HEK293T (cell line): Measurements from ENCODE around the gene PLPPR1.

Source experiments
- CTCF ChIA-PET: fragments of 350-600 bp; formaldehyde crosslinking; extraction: SDS; loops from one replicate; lab custom pipeline; 2021; ENCODE audit warnings: antibody characterized with exemption, inconsistent platforms; lab: Yijun Ruan, JAX
- POLR2A ChIA-PET: fragments of 350-600 bp; formaldehyde crosslinking; extraction: SDS; loops from one replicate; lab custom pipeline; 2020; ENCODE audit warnings: antibody characterized with exemption, inconsistent platforms; lab: Yijun Ruan, JAX
- DNase-seq: peaks from one replicate; pipeline ENCODE4 v3.0.0; 2012; ENCODE audit warnings: mixed read lengths; ENCODE audit errors: extremely low spot score
- ARNT ChIP-seq: fragments of 450-650 bp; IDR thresholded peaks from 2 replicates; pipeline ENCODE4 v1.6.1; 2017; ENCODE audit warnings: mild to moderate bottlenecking
- BHLHE40 ChIP-seq: fragments of 450-650 bp; IDR thresholded peaks from 2 replicates; pipeline ENCODE4 v1.6.1; 2016; ENCODE audit warnings: mild to moderate bottlenecking, moderate library complexity, borderline replicate concordance
- CTBP1 ChIP-seq: fragments of 450-650 bp; IDR thresholded peaks from 2 replicates; pipeline ENCODE4 v1.6.1; 2016; ENCODE audit warnings: borderline replicate concordance
- ELF4 ChIP-seq: fragments of 450-650 bp; IDR thresholded peaks from 2 replicates; pipeline ENCODE4 v1.6.1; 2017; ENCODE audit warnings: antibody characterized with exemption
- FOXA1 ChIP-seq: fragments of 450-650 bp; IDR thresholded peaks from 2 replicates; pipeline ENCODE4 v1.6.1; 2016; ENCODE audit warnings: mild to moderate bottlenecking
- FOXK2 ChIP-seq: fragments of 450-650 bp; IDR thresholded peaks from 2 replicates; pipeline ENCODE4 v1.6.1; 2016; ENCODE audit warnings: mild to moderate bottlenecking
- FOXM1 ChIP-seq: fragments of 450-650 bp; IDR thresholded peaks from 2 replicates; pipeline ENCODE4 v1.6.1; 2017; ENCODE audit warnings: mild to moderate bottlenecking, borderline replicate concordance
- HDGF ChIP-seq: fragments of 450-650 bp; IDR thresholded peaks from 2 replicates; pipeline ENCODE4 v1.6.1; 2017; ENCODE audit warnings: antibody characterized with exemption, borderline replicate concordance
- L3MBTL2 ChIP-seq: fragments of 450-650 bp; conservative IDR thresholded peaks from 2 replicates; pipeline ENCODE4 v1.6.1; 2016; ENCODE audit warnings: mild to moderate bottlenecking
- LEF1 ChIP-seq: fragments of 450-650 bp; IDR thresholded peaks from 2 replicates; pipeline ENCODE4 v1.6.1; 2017; ENCODE audit warnings: mild to moderate bottlenecking, borderline replicate concordance
- NFRKB ChIP-seq: fragments of 450-650 bp; IDR thresholded peaks from 2 replicates; pipeline ENCODE4 v1.6.1; 2016; ENCODE audit warnings: mild to moderate bottlenecking, moderate library complexity
- PKNOX1 ChIP-seq: fragments of 450-650 bp; IDR thresholded peaks from 2 replicates; pipeline ENCODE4 v1.6.1; 2016
- SP1 ChIP-seq: fragments of 450-650 bp; IDR thresholded peaks from 2 replicates; pipeline ENCODE4 v1.6.1; 2017
- SUZ12 ChIP-seq: fragments of 450-650 bp; IDR thresholded peaks from 2 replicates; pipeline ENCODE4 v1.6.1; 2016; ENCODE audit warnings: mild to moderate bottlenecking
- TARDBP ChIP-seq: fragments of 450-650 bp; IDR thresholded peaks from 2 replicates; pipeline ENCODE4 v1.6.1; 2016
- ZNF384 ChIP-seq: fragments of 450-650 bp; IDR thresholded peaks from 2 replicates; pipeline ENCODE4 v1.6.1; 2016

The PLPPR1 gene

DNA sequence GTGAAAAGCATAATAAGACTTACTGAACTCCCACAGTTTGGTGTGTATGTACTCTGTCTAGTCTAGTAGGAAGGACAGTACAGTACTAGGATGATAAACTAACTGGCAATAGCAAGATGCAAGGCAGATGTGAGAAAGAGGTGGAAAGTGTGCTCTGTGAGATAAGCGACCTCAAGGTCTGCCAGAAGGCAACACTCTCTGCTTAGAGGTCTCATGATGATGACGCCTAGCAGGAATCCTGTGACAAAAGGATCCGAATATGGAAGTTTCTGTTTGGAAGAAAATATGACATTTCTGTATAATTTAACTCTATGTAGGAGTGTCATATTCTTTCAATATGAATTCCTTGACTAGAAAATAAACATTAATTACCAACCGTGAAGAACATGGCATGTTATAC lies 112.2 kb downstream of the PLPPR1 start:
- DNase-seq, result no peak
- TF ChIP-seq FOXM1 (no peak), HDGF (no peak), ZNF384 (no peak), ARNT (no peak), SP1 (no peak), TARDBP (no peak)
- ChIA-PET POLR2A (no interaction called here), CTCF (no interaction called here)

- ChIA-PET CTCF (no interaction called here), POLR2A (no interaction called here)
- no peak for TF ChIP-seq FOXM1
- TF ChIP-seq FOXK2, result no peak
- no peak for TF ChIP-seq ARNT
- no peak for TF ChIP-seq SUZ12
- no peak for TF ChIP-seq TARDBP
- TF ChIP-seq NFRKB, result no peak
- TF ChIP-seq HDGF, result no peak
- TF ChIP-seq ELF4, result no peak
- TF ChIP-seq PKNOX1, result no peak
- TF ChIP-seq ZNF384, result no peak
- no peak for TF ChIP-seq BHLHE40
- no peak for TF ChIP-seq FOXA1
- TF ChIP-seq SP1, result no peak
- no peak for TF ChIP-seq CTBP1
- no peak for TF ChIP-seq L3MBTL2
- no peak for TF ChIP-seq LEF1
Measured at GRCh38 chr9:101146508-101146907, 118.0 kb downstream of the PLPPR1 start.

GRCh38 chr9:101148344-101148743 lies 119.8 kb downstream of the PLPPR1 start:
- POLR2A ChIA-PET, result no interaction called here
- CTCF ChIA-PET, result no interaction called here

More at GRCh38 chr9:101146508-101146907, 118.0 kb downstream of the PLPPR1 start:
- no peak for DNase-seq

GRCh38 chr9:101158361-101158760 lies 129.8 kb downstream of the PLPPR1 start:
- ChIA-PET CTCF (no interaction called here), POLR2A (no interaction called here)
- no peak for TF ChIP-seq ELF4
- TF ChIP-seq ZNF384, result no peak
- no peak for TF ChIP-seq FOXM1
- TF ChIP-seq FOXK2, result no peak
- TF ChIP-seq LEF1, result no peak
- no peak for TF ChIP-seq BHLHE40
- no peak for TF ChIP-seq HDGF
- no peak for DNase-seq

More at GRCh38 chr9:101148344-101148743, 119.8 kb downstream of the PLPPR1 start:
- no peak for DNase-seq
- no peak for TF ChIP-seq HDGF
- TF ChIP-seq FOXK2, result no peak
- no peak for TF ChIP-seq TARDBP
- no peak for TF ChIP-seq CTBP1

DNA sequence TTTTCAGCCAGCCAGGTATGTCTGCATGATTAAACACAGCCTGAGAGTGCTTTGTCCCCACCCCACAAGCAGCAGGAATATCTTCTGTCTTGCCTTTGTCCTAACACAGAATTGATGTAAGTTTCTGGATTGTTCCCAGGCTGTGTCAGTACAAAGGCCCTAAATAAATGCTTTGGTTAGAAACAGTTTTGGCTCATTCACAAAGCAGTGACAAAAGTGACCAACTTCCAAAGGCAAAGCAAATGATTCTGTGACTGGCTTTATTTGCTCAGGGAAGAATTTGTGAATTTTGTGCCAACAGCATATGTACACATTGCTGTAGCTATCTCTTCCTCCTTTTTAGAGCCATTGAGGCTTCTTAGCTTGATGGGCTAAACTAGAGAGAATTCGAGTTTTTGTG lies 133.7 kb downstream of the PLPPR1 start:
- DNase-seq, result no peak
- CTCF ChIA-PET, result interaction anchor here (0.6 kb wide), 1 partner anchor 141 kb away, joined by 3 read pairs; no protein-coding TSS in a partner anchor
- no peak for TF ChIP-seq ELF4
- TF ChIP-seq LEF1, result no peak
- no peak for TF ChIP-seq BHLHE40
- no peak for TF ChIP-seq FOXM1
- no peak for TF ChIP-seq ARNT
- TF ChIP-seq PKNOX1, result no peak
- no peak for TF ChIP-seq CTBP1
- TF ChIP-seq SP1, result no peak
- no peak for TF ChIP-seq ZNF384
- TF ChIP-seq L3MBTL2, result no peak
- TF ChIP-seq TARDBP, result no peak
- no peak for TF ChIP-seq HDGF
- POLR2A ChIA-PET, result no interaction called here

DNA sequence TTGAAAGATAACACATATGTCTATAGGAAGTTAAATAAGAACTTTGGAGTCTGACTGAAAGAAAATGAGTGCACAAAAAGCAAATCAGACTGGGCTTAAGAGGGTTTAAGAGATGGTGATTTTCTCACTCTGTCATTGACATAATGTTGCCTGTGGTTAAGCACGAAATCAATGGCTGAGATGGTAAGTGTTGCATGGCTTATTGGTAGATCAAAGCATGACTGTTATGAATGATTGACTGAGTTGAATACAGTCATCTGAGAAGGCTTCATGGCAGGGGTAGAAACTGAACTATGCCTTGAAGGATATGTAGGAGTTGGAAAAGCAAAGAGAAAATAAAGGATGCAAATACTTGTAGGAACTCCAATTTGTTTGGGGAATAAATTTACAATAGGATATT lies 136.6 kb downstream of the PLPPR1 start:
- CTCF ChIA-PET, result no interaction called here
- DNase-seq, result no peak
- TF ChIP-seq CTBP1, result no peak
- TF ChIP-seq FOXM1, result no peak
- TF ChIP-seq PKNOX1, result no peak
- TF ChIP-seq LEF1, result no peak
- TF ChIP-seq BHLHE40, result no peak
- no peak for TF ChIP-seq ARNT
- TF ChIP-seq SP1, result no peak
- no peak for TF ChIP-seq FOXK2
- no peak for TF ChIP-seq FOXA1
- TF ChIP-seq ELF4, result no peak
- TF ChIP-seq L3MBTL2, result no peak
- TF ChIP-seq ZNF384, result no peak
- no peak for TF ChIP-seq SUZ12
- TF ChIP-seq HDGF, result no peak
- no peak for TF ChIP-seq NFRKB
- POLR2A ChIA-PET, result no interaction called here
